ENCODE measurements around the gene ATG4A.

DNA sequence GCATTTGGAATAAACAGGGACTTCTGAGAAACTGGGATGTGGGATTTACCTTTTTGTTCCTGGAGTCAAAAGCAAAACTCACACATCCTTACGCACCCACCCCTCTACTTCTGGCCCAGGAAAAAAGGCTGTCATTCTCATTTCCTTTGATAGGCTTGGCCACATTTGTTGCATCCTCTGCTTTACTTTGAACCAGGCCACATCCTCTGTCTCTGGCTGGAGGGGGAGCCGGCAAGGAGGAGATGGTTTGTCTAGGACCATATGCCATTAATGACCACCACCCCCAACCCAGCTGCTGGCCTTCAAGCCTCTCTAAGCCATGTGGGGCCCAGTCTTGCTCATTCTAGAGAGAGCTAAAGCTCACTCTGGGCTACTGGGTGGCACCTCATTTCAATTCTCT lies 64.5 kb downstream of the ATG4A start:
- TF ChIP-seq POLR2AphosphoS5 (IDR thresholded peaks at IDR 0.05; ENCODE audit: low read depth, low read length) (no peak), SMC3 (IDR thresholded peaks at IDR 0.05; ENCODE audit: low read depth, low read length) (no peak)
- TF ChIP-seq, protein P1, sequence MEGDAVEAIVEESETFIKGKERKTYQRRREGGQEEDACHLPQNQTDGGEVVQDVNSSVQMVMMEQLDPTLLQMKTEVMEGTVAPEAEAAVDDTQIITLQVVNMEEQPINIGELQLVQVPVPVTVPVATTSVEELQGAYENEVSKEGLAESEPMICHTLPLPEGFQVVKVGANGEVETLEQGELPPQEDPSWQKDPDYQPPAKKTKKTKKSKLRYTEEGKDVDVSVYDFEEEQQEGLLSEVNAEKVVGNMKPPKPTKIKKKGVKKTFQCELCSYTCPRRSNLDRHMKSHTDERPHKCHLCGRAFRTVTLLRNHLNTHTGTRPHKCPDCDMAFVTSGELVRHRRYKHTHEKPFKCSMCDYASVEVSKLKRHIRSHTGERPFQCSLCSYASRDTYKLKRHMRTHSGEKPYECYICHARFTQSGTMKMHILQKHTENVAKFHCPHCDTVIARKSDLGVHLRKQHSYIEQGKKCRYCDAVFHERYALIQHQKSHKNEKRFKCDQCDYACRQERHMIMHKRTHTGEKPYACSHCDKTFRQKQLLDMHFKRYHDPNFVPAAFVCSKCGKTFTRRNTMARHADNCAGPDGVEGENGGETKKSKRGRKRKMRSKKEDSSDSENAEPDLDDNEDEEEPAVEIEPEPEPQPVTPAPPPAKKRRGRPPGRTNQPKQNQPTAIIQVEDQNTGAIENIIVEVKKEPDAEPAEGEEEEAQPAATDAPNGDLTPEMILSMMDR (IDR thresholded peaks at IDR 0.05), result no peak
